ENCODE data around the gene NDUFB5.

Gene NDUFB5

GRCh38 chr3:179603321-179603720, 1.3 kb upstream of the NDUFB5 start:
- DNase-seq (ENCODE audit: low read depth, low spot score): no peak
- peak overlapping the region; percentile 93 for H3K4me3 ChIP-seq (ENCODE audit: low read depth, low read length)
- ChIA-PET CTCF (interaction anchor here (1.0 to 1.2 kb wide), 3 partner anchors 10 to 36 kb away, joined by 3 read pairs; no protein-coding TSS in a partner anchor), POLR2A (no interaction called here)
- no peak for TF ChIP-seq CTCF (IDR thresholded peaks at IDR 0.05; ENCODE audit: insufficient read depth, low read length, missing control alignments)

GRCh38 chr3:179603831-179604230, 763 bp upstream of the NDUFB5 start:
- POLR2A ChIA-PET: no interaction called here
- no peak for TF ChIP-seq CTCF (IDR thresholded peaks at IDR 0.05; ENCODE audit: insufficient read depth, low read length, missing control alignments)
- CTCF ChIA-PET: interaction anchor here (1.0 kb wide), 1 partner anchor 36 kb away, joined by 3 read pairs; no protein-coding TSS in a partner anchor
- H3K4me3 ChIP-seq (ENCODE audit: low read depth, low read length): peak overlapping the region; percentile 93
- DNase-seq (ENCODE audit: low read depth, low spot score): no peak

GRCh38 chr3:179606534-179607085, 2.0 kb downstream of the NDUFB5 start:
- ChIA-PET CTCF (interaction anchor here (1.8 kb wide), 1 partner anchor 44 kb away, joined by 5 read pairs; no protein-coding TSS in a partner anchor), POLR2A (no interaction called here)
- TF ChIP-seq CTCF (IDR thresholded peaks at IDR 0.05; ENCODE audit: insufficient read depth, low read length, missing control alignments): no peak
- no peak overlapping the region for H3K4me3 ChIP-seq (ENCODE audit: low read depth, low read length)
- no peak for DNase-seq (ENCODE audit: low read depth, low spot score)

- no peak for TF ChIP-seq CTCF (IDR thresholded peaks at IDR 0.05; ENCODE audit: insufficient read depth, low read length, missing control alignments)
- CTCF ChIA-PET: no interaction called here
- no peak for DNase-seq (ENCODE audit: low read depth, low spot score)
- POLR2A ChIA-PET: no interaction called here
- no peak overlapping the region for H3K4me3 ChIP-seq (ENCODE audit: low read depth, low read length)
These were observed 4.5 kb downstream of the NDUFB5 start for GRCh38 chr3:179608931-179609720.

GRCh38 chr3:179610066-179610465, 5.5 kb downstream of the NDUFB5 start:
- no peak for DNase-seq (ENCODE audit: low read depth, low spot score)
- ChIA-PET POLR2A (no interaction called here), CTCF (no interaction called here)
- no peak for TF ChIP-seq CTCF (IDR thresholded peaks at IDR 0.05; ENCODE audit: insufficient read depth, low read length, missing control alignments)
- H3K4me3 ChIP-seq (ENCODE audit: low read depth, low read length): no peak overlapping the region

GRCh38 chr3:179613807-179614206, 9.2 kb downstream of the NDUFB5 start:
- ChIA-PET CTCF (interaction anchor here (0.6 to 1.0 kb wide), 2 partner anchors 36 to 196 kb away, joined by 3 to 4 read pairs; no protein-coding TSS in a partner anchor), POLR2A (no interaction called here)
- DNase-seq (ENCODE audit: low read depth, low spot score): no peak
- H3K4me3 ChIP-seq (ENCODE audit: low read depth, low read length): no peak overlapping the region
- TF ChIP-seq CTCF (IDR thresholded peaks at IDR 0.05; ENCODE audit: insufficient read depth, low read length, missing control alignments): no peak

Data from AG04449 (cell line).